G401.6 (cell line): Measurements from ENCODE around the gene BTBD18.

ENCODE experiments used
- FAIRE-seq: peaks from 2 replicates; lab custom pipeline; 2012; peaks lifted over from hg19 to GRCh38; lab: Jason Lieb, UNC

The BTBD18 gene, protein sequence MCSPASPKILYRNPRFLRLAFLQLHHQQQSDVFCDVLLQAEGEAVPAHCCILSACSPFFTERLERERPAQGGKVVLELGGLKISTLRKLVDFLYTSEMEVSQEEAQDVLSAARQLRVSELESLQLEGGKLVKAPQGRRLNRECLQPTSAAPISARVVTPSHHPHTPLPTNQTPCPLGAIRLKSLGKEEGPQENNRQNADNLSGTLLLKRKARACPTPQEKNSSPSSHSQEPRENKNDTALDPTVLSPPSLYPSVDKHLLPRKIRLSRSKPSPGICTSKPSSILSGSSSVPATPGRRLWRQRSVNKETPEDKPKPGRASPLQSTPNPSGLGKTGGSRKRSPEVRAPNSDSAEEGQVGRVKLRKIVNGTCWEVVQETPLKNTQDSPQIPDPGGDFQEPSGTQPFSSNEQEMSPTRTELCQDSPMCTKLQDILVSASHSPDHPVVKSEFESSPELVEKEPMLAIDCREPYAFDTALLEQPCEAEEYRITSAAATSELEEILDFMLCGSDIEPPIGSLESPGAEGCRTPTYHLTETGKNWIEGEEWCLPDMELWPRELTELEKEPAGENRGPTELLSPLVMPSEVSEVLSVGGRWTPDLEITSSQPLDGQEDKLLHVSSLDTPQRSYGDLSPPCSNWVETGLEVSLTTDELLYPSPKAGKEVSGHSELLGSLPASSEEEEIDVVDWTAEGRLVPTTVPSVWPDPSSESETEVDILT

GRCh38 chr11:57751676-57752253 lies at the start of gene BTBD18:
TSS of gene BTBD18 (minus strand) at chr11:57751819. CDS start at chr11:57751188, 631 bp downstream.
- FAIRE-seq, result peak; percentile 56

DNA sequence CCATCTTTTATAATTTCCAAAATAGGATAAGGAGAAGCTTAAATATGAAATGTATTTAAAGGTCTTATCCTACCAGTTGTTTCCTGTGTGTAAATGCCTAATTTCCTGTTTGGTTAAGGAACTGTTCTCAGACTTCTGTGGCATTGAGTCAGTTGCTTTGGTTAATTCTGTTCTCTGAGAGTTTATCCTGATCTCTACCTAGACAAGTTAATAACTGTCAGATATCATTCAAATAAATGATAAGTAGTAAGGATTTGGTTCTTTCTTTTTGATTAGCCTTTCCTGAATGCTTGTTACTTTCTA lies 49.5 kb upstream of the BTBD18 start:
- FAIRE-seq, result no peak

- peak; percentile 58 for FAIRE-seq
Observed at GRCh38 chr11:57800444-57801182, 49.0 kb upstream of the BTBD18 start.

GRCh38 chr11:57798905-57799559 lies 47.4 kb upstream of the BTBD18 start:
- no peak for FAIRE-seq

DNA sequence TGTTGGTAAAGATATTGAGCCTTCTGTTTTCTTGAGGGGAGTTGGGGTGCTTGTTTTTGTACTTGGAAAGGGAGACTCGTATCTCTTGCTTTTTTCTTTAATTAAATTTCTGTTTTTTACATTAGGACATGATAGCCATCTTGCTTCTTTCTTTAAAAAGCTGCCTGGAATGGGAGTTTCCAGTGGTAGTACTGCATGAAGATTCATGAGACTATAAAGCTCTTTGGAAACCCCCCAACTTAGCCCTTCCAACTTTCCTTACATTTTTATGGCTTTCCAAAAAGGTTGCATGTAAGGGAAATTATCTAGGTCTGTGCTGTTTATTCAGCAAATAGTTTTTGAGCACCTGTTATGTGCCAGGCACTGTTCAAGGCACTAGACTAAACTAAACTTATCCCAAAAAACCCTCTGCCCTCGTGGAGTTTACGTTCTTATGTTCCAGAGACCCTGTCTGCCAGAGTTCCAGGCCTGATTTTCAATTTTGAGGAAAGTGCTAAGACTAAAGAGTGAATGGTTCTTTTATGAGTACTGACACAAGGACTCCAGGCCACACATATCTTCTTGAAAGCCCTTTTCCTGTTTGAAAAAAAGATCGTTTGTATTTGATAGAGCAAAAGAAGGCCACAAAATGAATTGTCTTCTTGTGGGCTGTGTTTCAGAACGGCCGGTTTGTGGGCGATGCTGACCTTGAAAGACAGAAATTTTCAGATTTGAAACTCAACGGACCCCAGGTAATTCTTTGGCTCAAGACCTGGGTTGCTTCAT lies 41.9 kb upstream of the BTBD18 start:
- no peak for FAIRE-seq

GRCh38 chr11:57792870-57793269 lies 41.3 kb upstream of the BTBD18 start:
- no peak for FAIRE-seq

- FAIRE-seq, result no peak
Observed at GRCh38 chr11:57792060-57792541, 40.5 kb upstream of the BTBD18 start.

- FAIRE-seq, result no peak
Observed at GRCh38 chr11:57791321-57792059, 39.9 kb upstream of the BTBD18 start.

DNA sequence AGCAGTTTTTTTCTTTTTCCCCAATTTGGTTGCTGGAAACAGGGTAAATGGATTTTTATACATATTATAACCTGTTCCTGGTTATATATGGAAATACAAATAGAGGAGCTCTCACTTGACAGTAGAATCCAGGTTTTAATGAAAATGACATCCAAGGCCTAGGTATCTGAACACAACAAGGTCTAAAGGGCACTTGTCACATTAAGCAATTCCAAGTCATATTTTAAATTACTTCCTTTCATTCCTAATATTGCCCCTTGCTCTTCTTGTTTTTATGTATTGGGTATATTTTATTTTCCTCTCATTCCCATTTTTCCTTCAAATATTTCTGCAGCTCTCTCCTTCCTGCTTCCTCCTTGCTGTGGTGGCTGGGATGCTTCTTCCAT lies 37.1 kb upstream of the BTBD18 start:
- FAIRE-seq, result no peak

DNA sequence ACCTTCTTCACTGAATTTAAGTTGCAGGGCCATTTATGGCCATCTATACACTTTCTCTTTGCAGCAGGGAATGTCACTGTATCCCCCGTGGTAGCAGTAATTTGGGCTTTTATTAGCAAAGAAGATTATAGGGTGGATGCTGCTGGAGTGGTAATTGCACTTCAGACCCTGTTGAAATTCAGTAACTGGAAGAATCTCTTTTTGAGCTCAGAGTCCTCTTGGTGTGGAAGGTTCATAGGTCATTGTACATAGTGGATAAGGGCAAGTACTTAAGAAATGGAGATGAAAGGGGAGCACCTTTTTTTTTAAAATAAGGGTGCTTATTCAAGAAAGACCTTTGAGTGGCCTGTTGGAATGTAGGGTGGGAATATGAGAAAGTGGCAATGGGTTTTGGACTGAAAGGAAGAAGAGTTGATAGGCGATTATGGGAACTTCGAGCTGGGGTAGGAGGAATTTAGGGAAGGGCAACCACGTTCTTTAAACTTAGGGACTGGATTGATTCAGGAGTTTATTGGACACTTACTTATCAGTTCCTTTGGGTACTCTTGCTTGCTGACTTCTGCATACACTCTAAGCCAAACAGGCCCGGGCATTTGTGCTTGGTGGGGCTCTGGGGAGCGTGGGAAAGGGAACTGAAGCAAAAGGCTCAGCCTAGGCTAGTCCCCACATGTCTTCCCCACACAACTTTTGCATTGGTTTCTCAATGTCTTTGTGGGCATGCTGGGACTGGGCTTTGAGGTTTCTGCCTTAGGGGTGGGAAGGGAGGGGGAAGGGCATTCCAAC lies 36.5 kb upstream of the BTBD18 start:
- no peak for FAIRE-seq

DNA sequence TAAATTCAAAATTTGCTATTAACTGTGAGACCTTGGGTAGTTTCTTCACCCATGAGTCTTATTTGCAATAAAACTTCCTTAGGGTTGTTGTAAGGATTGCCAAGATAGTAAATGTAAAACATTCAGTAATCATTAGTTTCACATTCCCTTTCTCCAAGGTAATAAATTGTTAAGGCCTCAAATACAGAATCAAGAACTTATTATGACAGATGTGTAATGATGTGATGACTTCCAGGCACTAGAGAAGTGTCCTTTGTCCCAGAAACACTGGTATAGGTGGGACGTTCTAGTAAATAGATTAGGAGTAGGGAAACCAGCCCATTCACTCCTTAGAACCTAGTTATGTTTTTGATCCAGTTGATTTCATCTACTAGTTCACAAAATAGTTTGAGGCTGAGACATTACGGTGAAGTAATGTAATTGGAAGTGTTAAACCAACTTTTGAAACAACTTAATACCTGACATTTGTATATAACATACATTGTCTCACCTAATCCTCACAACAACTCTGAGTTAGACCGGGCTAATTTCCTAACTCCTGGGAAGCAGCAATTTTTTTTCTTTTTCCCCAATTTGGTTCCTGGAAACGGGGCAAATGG lies 35.5 kb upstream of the BTBD18 start:
- FAIRE-seq, result no peak

DNA sequence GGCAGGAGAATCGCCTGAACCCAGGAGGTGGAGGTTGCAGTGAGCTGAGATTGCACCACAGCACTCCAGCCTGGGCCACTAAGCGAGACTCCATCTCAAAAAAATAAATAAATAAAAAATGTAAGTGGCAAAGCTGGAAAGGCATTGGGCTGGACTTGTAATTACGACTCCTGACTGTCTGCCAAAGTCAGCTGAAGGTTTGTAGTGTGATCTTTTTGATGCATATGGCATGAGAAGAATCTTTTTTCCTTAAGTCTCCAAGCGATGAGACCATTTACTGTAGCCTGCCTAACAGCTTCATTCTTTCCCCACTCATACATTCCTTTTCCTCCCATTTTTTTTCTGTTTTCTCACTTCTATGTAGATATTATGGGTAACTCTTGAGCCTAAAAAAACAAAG lies 34.8 kb upstream of the BTBD18 start:
- no peak for FAIRE-seq

DNA sequence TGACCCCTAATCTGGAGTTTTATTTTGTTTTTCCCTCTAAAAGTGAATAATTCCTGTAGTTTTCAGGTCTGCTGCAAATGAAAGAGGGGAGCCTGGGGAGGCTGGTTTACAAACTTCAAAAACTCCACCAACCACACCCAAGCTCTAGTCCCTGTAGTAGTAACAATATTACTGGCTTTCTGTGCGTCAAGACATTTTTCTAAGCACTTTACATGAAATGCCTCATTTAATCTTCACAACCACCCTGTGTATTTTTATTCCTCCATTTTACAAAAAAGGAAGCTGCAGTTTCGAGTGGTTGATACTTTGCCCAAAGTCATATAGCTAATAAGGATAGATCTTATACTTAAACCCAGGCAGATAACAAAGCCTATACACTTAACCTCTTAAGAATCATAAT lies 33.5 kb upstream of the BTBD18 start:
- no peak for FAIRE-seq

- no peak for FAIRE-seq
Observed at GRCh38 chr11:57781529-57781943, 29.9 kb upstream of the BTBD18 start.

DNA sequence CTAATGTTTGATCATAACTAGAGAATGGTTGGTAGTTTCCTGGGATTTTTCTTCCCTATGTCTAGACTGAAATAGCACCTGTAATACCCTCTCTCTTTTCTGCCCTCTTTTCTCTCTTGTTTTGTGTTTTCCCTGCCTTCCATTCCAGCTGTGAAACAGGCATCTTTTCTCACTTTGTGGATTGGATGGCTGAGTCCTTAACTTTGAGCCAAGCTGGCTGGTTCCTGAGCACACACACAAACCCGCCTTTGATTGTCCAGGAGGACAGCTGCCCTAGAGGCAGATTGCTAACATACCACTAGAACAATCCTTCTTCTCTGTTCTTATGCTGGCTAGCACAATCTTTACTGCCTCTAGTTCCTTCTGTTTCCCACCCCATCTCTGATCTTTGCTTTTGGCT lies 27.7 kb upstream of the BTBD18 start:
- no peak for FAIRE-seq

DNA sequence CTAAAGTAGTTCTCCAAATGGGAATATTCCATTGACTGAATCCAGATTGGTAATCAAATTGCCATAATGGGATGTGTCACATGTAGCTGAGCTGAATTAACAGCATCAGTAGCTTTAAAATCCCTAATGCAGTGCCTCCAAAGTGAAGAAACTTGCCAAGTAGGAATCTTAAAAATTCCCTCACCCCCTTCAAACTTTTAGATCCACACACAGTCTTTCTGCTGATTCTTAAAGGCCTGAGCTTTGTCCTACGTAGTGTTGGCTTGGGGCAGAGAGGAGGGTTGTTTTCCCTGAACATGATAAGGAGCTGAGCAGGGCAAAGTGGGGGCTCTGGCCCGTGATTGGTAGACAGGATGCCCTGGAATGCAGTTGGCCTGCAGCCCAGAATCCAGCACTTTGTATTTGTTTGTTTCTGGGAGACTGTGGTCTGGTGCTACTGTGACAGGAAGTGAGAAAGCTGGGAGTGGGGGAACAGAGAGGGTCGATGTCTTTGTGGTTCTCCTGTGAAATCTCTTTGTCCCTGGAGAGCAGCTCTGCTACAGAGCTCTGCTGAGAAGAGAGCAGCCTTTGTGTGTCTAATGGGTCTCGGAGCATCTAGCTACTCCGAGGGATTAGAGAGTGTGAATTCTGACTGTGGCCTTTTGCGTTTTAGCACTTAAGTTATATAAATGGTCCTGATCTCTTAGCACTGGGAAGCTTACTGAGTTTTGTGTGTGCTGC lies 26.9 kb upstream of the BTBD18 start:
- FAIRE-seq, result no peak

DNA sequence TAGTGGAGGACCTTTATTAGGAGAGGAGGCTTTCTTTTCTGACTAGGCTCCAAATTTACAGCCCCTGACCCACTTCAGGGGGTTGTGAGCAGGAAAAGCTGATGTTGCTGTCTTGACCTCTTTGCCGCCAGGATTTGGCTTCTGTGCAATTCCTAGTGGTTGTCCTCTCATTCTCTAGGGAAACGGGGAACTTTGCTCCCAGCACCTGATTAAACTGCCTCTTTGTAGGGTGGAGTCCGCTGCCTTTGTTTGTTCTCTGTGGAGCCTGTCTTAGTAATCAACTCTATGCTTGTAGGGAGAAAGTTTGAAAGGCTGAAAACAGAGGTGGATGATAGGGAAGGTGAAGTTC lies 26.3 kb upstream of the BTBD18 start:
- no peak for FAIRE-seq

GRCh38 chr11:57776577-57777210 lies 25.1 kb upstream of the BTBD18 start:
- FAIRE-seq, result no peak
